Loucy (cell line): Measurements from ENCODE around the gene PRKCE.

Experiments used
- CTCF ChIP-seq: fragments of 200-600 bp; sonication (generic); conservative IDR thresholded peaks from 2 replicates; pipeline ENCODE4 v1.5.1; 2014; ENCODE audit warnings: mild to moderate bottlenecking, antibody characterized with exemption, low read length
- EZH2phosphoT487 ChIP-seq: fragments of 200-600 bp; IDR thresholded peaks from 2 replicates; pipeline ENCODE4 v1.6.1; 2018; ENCODE audit warnings: antibody characterized with exemption, mild to moderate bottlenecking, moderate library complexity, borderline replicate concordance

- TF ChIP-seq CTCF (no peak), EZH2phosphoT487 (no peak)
Measured at GRCh38 chr2:45646289-45646688, 5.2 kb upstream of the PRKCE start.
